Gastrocnemius medialis (tissue), 4 donors: ENCODE results near the gene APOL5. TPM values are rescaled to one million over a fixed set of nuclear protein-coding genes. Genes with fewer than 3 reads are reported as not detected.

ENCODE experiments used
- ATAC-seq, 2 donors: fragments of 150-250 bp; one replicate each; pipeline ENCODE4 v1.9.1; 2016
- DNase-seq, 2 donors: peaks; one replicate each; pipeline ENCODE4 v3.0.0-alpha.2; 2019
- H3K27ac ChIP-seq, 4 donors: fragments of 200-600 bp; sonication (generic); 1 replicate in 1 of 4; 2 replicates in 3 of 4; pipeline ENCODE4 v1.5.1; 2016 to 2018; ENCODE audit warnings: mild to moderate bottlenecking in 2 of 4, moderate library complexity in 1 of 4
- H3K27me3 ChIP-seq, 3 donors: fragments of 200-600 bp; sonication (generic) in 2 of 3; 1 replicate in 1 of 3; 2 replicates in 2 of 3; pipeline versions ENCODE4 v1.5.1 to v1.6.0; 2016 to 2019; ENCODE audit warnings: mild to moderate bottlenecking in 1 of 3, moderate library complexity in 1 of 3
- H3K36me3 ChIP-seq, 2 donors: fragments of 200-600 bp; sonication (generic) in 1 of 2; one replicate each; pipeline ENCODE4 v1.5.1; 2017 to 2018
- H3K4me1 ChIP-seq, 2 donors: fragments of 200-600 bp; sonication (generic) in 1 of 2; one replicate each; pipeline ENCODE4 v1.5.1; 2016 to 2017; ENCODE audit warnings: mild to moderate bottlenecking in 2 of 2
- H3K4me3 ChIP-seq, 4 donors: fragments of 200-600 bp; sonication (generic) in 3 of 4; 1 replicate in 1 of 4; 2 replicates in 3 of 4; pipeline ENCODE4 v1.5.1; 2016 to 2019; ENCODE audit warnings: mild to moderate bottlenecking in 2 of 4
- H3K9me3 ChIP-seq, 3 donors: fragments of 200-600 bp; sonication (generic) in 2 of 3; 1 replicate in 1 of 3; 2 replicates in 2 of 3; pipeline ENCODE4 v1.5.1; 2016 to 2019
- CTCF ChIP-seq, 5 experiments: fragments of 450-650 bp in 3 of 5; fragments of 200-600 bp in 2 of 5; sonication (generic) in 2 of 5; IDR thresholded peaks in 4 of 5; conservative IDR thresholded peaks in 1 of 5; 1 replicate in 4 of 5; 2 replicates in 1 of 5; pipeline ENCODE4 v1.5.1; 2016 to 2019; ENCODE audit warnings: antibody characterized with exemption in 5 of 5, mild to moderate bottlenecking in 3 of 5, moderate library complexity in 3 of 5
- POLR2A ChIP-seq, 2 donors: fragments of 450-650 bp; IDR thresholded peaks; one replicate each; pipeline ENCODE4 v1.6.1; 2017; ENCODE audit warnings: antibody characterized with exemption in 2 of 2, mild to moderate bottlenecking in 2 of 2, moderate library complexity in 2 of 2
- in situ Hi-C, 4 donors: fragments of 200-750 bp; cut with MboI; loops; one replicate each; pipeline versions ENCODE4 v1.15.0 to v1.8.0; 2017; ENCODE audit warnings: low sequenced_read_pairs in 4 of 4
- intact Hi-C: fragments of 100-400 bp; cut with DNase I; formaldehyde crosslinking; loops from one replicate; pipeline ENCODE4 v1.15.1; 2023; ENCODE audit warnings: low total_unique reads
- total RNA-seq, 4 donors: library from RNA; depleted of rRNA; stranded (reverse); fragments of >200 nt; gene quantifications; one replicate each; pipeline versions ENCODE4 v1.1.0 to v1.2.3, GENCODE V29; 2016

The APOL5 gene
- total RNA-seq, 4 donors from 2014 or later, result 0.29 TPM; not detected in 3

GRCh38 chr22:35685731-35686130, 31.9 kb upstream of the APOL5 start:
- in situ Hi-C loops, result loop anchor here in 1 of 4 donors (5.0 kb wide), 1 partner anchor 237 kb away; no protein-coding TSS in a partner anchor
- DNase-seq (peak; percentile 58 to 83), ATAC-seq (peak; percentile 71 to 78)
- Histone ChIP-seq H3K9me3 (peaks cover 0 to 5% (median 0%) of the 10 kb centered on the region in 3 donors), H3K36me3 (no peaks in the 10 kb centered on the region), H3K27me3 (no peaks in the 10 kb centered on the region), H3K27ac (peak overlapping the region; percentile 74 to 94 (median 90)), H3K4me3 (peak overlapping the region in 2 of 4 donors; percentile 17 to 39), H3K4me1 (peaks cover 28 to 31% of the 10 kb centered on the region in 2 donors)
- TF ChIP-seq CTCF (IDR thresholded peaks at IDR 0.05 in 4 of 5, conservative IDR thresholded peaks at IDR 0.05 in 1 of 5) (no peak), POLR2A (IDR thresholded peaks at IDR 0.05) (no peak)
- intact Hi-C loops, result no loop called here

GRCh38 chr22:35686298-35686697, 31.4 kb upstream of the APOL5 start:
- ATAC-seq (no peak), DNase-seq (no peak)
- H3K9me3 ChIP-seq, result peaks cover 0 to 4% (median 0%) of the 10 kb centered on the region in 3 donors
- intact Hi-C loops (no loop called here), in situ Hi-C loops (loop anchor here in 1 of 4 donors (5.0 kb wide), 1 partner anchor 236 kb away; no protein-coding TSS in a partner anchor)
- H3K36me3 ChIP-seq, result no peaks in the 10 kb centered on the region
- H3K27me3 ChIP-seq, result no peaks in the 10 kb centered on the region
- TF ChIP-seq POLR2A (IDR thresholded peaks at IDR 0.05) (no peak), CTCF (IDR thresholded peaks at IDR 0.05 in 4 of 5, conservative IDR thresholded peaks at IDR 0.05 in 1 of 5) (no peak)
- peak overlapping the region in 2 of 4 donors; percentile 17 to 39 for H3K4me3 ChIP-seq
- peak overlapping the region; percentile 74 to 94 (median 90) for H3K27ac ChIP-seq
- H3K4me1 ChIP-seq, result peaks cover 28 to 31% of the 10 kb centered on the region in 2 donors

GRCh38 chr22:35687461-35687860, 30.2 kb upstream of the APOL5 start:
- intact Hi-C loops, result no loop called here
- Histone ChIP-seq H3K27ac (no peak overlapping the region), H3K4me3 (no peak overlapping the region), H3K27me3 (no peaks in the 10 kb centered on the region), H3K4me1 (peaks cover 28 to 31% of the 10 kb centered on the region in 2 donors), H3K36me3 (no peaks in the 10 kb centered on the region), H3K9me3 (no peaks in the 10 kb centered on the region)
- in situ Hi-C loops, result loop anchor here in 1 of 4 donors (5.0 kb wide), 1 partner anchor 235 kb away; no protein-coding TSS in a partner anchor
- ATAC-seq (no peak), DNase-seq (no peak)
- no peak for TF ChIP-seq POLR2A (IDR thresholded peaks at IDR 0.05)
- no peak for TF ChIP-seq CTCF (IDR thresholded peaks at IDR 0.05 in 4 of 5, conservative IDR thresholded peaks at IDR 0.05 in 1 of 5)

GRCh38 chr22:35688913-35689675, 28.6 kb upstream of the APOL5 start:
- no peak for ATAC-seq
- intact Hi-C loops, result no loop called here
- in situ Hi-C loops, result loop anchor here in 1 of 4 donors (5.0 kb wide), 1 partner anchor 233 kb away; no protein-coding TSS in a partner anchor

More at GRCh38 chr22:35688913-35689675, 28.6 kb upstream of the APOL5 start:
- H3K27ac ChIP-seq, result no peak overlapping the region
- no peaks in the 10 kb centered on the region for H3K9me3 ChIP-seq
- peaks cover 23% of the 10 kb centered on the region in 2 donors for H3K4me1 ChIP-seq
- no peak overlapping the region for H3K4me3 ChIP-seq
- no peaks in the 10 kb centered on the region for H3K27me3 ChIP-seq
- TF ChIP-seq CTCF (IDR thresholded peaks at IDR 0.05 in 4 of 5, conservative IDR thresholded peaks at IDR 0.05 in 1 of 5) (no peak), POLR2A (IDR thresholded peaks at IDR 0.05) (no peak)
- DNase-seq, result no peak
- H3K36me3 ChIP-seq, result no peaks in the 10 kb centered on the region
